G401 (cell line): ENCODE results near the gene RRN3. TPM values are rescaled to one million over a fixed set of nuclear protein-coding genes. Genes with fewer than 3 reads are reported as not detected.
"Not testable (repeated sequence)": the region's sequence is repeated elsewhere in the genome, so short reads cannot be mapped to it uniquely, and the experiment has no call there.

ENCODE experiments used
- DNase-seq: peaks from one replicate; pipeline ENCODE4 v3.0.0-alpha.2; 2015; ENCODE audit warnings: low spot score
- in situ Hi-C: cut with HindIII; loops from 2 replicates; pipeline ENCODE4 v1.10.0; 2016; ENCODE audit warnings: low sequenced_read_pairs, mixed read lengths
- total RNA-seq: library from RNA; depleted of rRNA; stranded (reverse); fragments of >200 nt; shearing (Covaris generic); gene quantifications from 2 replicates; pipeline ENCODE4 v1.2.3, GENCODE V29; 2014

Gene RRN3
- total RNA-seq, 1 experiment from 2014 or later: 25.5 TPM

- in situ Hi-C loops: no loop called here
Measured at GRCh38 chr16:15055141-15056053, 38.7 kb downstream of the RRN3 start.

GRCh38 chr16:15054357-15055140 lies 39.5 kb downstream of the RRN3 start:
- in situ Hi-C loops: no loop called here
- DNase-seq: no peak

More at GRCh38 chr16:15055141-15056053, 38.7 kb downstream of the RRN3 start:
- DNase-seq: no peak

- in situ Hi-C loops: no loop called here
- DNase-seq: no peak
Measured at GRCh38 chr16:15053904-15054303, 40.2 kb downstream of the RRN3 start.

- DNase-seq: no peak
- in situ Hi-C loops: no loop called here
Measured at GRCh38 chr16:15052747-15053476, 41.2 kb downstream of the RRN3 start.

- DNase-seq: no peak
- in situ Hi-C loops: no loop called here
Measured at GRCh38 chr16:15051387-15051951, 42.6 kb downstream of the RRN3 start.

- DNase-seq, in situ Hi-C loops: not testable (repeated sequence)
Measured at GRCh38 chr16:15050440-15050839, 43.6 kb downstream of the RRN3 start.

GRCh38 chr16:15049581-15050180 lies 44.4 kb downstream of the RRN3 start:
- in situ Hi-C loops: no loop called here
- no peak for DNase-seq

GRCh38 chr16:15046692-15047376 lies 47.2 kb downstream of the RRN3 start:
- in situ Hi-C loops: no loop called here
- no peak for DNase-seq

- in situ Hi-C loops, DNase-seq: not testable (repeated sequence)
Measured at GRCh38 chr16:15045270-15045669, 48.8 kb downstream of the RRN3 start.

- in situ Hi-C loops: no loop called here
- DNase-seq: no peak
Measured at GRCh38 chr16:15044286-15044685, 49.8 kb downstream of the RRN3 start.

- in situ Hi-C loops: no loop called here
Measured at GRCh38 chr16:15043344-15043743, 50.7 kb downstream of the RRN3 start.

GRCh38 chr16:15041271-15042004 lies 52.6 kb downstream of the RRN3 start:
- DNase-seq: peak; percentile 64
- in situ Hi-C loops: no loop called here

More at GRCh38 chr16:15043344-15043743, 50.7 kb downstream of the RRN3 start:
- no peak for DNase-seq

- in situ Hi-C loops: no loop called here
- no peak for DNase-seq
Measured at GRCh38 chr16:15038689-15039088, 55.4 kb downstream of the RRN3 start.

GRCh38 chr16:15037745-15038144 lies 56.3 kb downstream of the RRN3 start:
- DNase-seq: no peak
- in situ Hi-C loops: no loop called here

- DNase-seq: no peak
- in situ Hi-C loops: no loop called here
Measured at GRCh38 chr16:15037003-15037402, 57.1 kb downstream of the RRN3 start.

- in situ Hi-C loops: no loop called here
- DNase-seq: no peak
Measured at GRCh38 chr16:15035163-15035729, 58.8 kb downstream of the RRN3 start.
